HG03342 (cell line): ENCODE results near the gene SH3RF3.

ENCODE experiments used
- ATAC-seq: cut with Tn5 transposase; IDR thresholded peaks from one replicate; pipeline ENCODE4 v1.9.1; 2021; ENCODE audit warnings: mild to moderate bottlenecking, moderate library complexity; ENCODE audit not compliant: unreplicated experiment

The SH3RF3 gene

DNA sequence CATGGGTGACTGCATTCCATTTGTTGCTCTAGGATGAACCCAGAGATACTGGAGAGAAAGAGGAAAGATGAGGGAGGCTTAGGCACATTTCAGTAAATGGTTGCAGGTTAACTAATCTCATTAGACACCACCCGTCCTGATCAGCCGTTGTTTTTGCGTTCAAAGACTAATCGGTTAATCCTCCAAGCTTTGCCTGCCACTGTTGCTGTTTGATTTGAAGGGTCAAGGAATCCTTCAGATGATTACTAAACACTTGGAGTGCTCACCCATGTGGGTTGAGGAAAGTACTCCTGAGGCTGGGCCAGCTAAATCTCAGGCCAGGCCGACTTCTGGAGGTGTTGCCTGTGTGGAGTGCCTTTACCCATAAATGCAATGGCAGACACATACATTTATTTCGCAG is 8.6 kb downstream of the SH3RF3 start:
- no peak for ATAC-seq

- ATAC-seq, result no peak
Measured at GRCh38 chr2:109138449-109138848, 9.4 kb downstream of the SH3RF3 start.

- ATAC-seq, result no peak
Measured at GRCh38 chr2:109139002-109139401, 10.0 kb downstream of the SH3RF3 start.

- no peak for ATAC-seq
Measured at GRCh38 chr2:109139865-109140396, 10.9 kb downstream of the SH3RF3 start.

GRCh38 chr2:109141006-109141600 is 12.1 kb downstream of the SH3RF3 start:
- no peak for ATAC-seq

- no peak for ATAC-seq
Measured at GRCh38 chr2:109141727-109142283, 12.8 kb downstream of the SH3RF3 start.

DNA sequence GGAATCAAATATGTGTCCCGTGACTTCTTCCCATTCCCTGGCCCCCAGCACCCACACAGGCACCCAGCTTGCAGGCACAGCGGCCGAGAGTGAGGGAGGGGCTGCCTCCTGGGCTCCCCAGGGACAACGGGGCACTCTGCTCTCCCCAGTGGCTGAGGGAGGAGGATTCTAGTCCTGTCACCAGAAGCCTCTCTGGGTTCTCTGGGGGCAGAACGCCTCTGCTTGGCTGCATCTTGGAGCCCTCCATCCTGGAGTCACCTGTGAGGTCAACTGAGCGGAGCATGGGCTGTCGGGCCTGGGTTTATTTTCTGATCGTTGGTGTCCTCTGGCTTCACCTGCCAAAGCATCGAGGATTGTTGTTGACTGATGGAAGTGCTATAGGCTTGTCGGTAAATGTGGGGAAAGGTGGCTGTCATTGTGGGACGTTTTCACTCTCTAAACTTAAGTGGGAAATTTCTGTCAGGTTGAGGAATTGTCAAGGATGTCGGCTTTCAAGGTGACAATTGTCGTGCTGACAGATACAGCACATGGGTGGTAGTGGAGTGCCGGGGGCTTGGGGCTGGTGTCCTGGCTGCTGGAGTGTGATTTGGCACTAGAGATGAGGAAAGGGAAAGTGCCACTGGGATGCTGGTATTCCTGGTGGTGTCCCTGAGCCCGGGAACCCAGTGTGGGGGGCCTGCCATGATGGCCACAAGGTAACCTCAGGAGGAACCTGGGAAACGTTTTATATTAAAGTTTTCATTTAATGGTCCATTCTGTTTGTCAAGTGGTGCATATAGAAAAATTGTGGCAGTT is 13.6 kb downstream of the SH3RF3 start:
- no peak for ATAC-seq

DNA sequence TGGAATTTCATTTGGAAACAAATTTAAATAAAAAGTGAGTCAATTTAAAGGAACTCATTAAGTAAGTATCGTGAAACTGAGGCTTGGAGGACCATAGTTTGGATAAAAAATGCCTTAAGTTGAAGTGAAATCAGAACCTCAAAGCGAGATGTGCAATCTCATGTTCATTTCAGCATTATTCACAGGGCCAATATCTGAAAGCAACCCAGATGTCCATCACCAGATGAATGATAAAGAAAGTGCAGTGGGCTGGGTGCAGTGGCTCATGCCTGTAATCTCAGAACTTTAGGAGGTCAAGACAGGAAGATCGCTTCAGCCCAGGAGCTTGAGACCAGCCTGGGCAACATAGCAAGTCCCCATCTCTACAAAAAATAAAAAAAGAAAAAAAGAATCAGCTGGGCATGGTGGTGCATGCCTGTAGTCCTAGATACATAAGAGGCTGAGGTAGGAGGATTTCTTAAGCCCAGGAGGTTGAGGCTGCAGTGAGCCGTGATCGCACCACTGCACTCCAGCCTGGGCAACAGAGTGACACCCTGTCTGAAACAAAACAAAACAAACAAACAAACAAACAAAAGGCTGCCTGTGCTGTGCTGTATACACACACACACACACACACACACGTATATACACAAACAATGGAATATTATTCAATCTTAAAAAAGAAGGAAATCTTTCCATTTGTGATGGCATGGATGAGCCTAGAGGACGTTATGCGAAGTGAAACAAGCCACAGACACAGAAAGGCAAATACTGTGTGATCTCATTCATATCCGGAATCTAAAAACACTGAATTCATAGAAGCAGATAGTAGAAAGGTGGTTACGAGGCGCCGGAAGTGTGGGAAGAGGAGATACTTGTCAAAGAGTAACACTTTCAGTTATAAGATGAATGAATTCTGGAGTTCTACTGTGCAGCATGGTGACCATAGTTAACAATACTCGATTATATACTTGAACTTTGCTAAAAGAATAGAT is 14.5 kb downstream of the SH3RF3 start:
- peak; percentile 84 for ATAC-seq

- ATAC-seq, result peak; percentile 41
Measured at GRCh38 chr2:109144271-109144670, 15.3 kb downstream of the SH3RF3 start.

GRCh38 chr2:109144721-109145120 is 15.7 kb downstream of the SH3RF3 start:
- ATAC-seq, result no peak

DNA sequence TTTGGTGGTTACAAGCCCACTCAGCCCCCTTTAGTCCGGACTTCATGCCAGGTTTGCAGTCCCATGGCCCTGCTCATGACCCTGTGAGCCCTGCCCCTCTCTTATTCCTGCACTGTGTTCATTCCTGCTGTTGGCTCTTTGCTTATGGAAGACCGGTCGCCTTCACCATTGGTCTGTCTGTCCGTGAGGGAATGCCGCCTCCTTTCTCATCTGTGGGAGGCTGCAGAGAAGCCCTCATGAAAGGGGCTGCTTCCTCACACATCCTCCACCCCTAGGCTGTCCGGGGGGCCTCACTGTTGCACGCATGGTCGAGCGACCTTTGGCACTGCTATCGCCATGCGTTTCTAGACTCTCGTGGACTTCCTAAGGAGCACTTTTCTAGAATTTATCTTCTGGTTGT is 16.3 kb downstream of the SH3RF3 start:
- no peak for ATAC-seq

DNA sequence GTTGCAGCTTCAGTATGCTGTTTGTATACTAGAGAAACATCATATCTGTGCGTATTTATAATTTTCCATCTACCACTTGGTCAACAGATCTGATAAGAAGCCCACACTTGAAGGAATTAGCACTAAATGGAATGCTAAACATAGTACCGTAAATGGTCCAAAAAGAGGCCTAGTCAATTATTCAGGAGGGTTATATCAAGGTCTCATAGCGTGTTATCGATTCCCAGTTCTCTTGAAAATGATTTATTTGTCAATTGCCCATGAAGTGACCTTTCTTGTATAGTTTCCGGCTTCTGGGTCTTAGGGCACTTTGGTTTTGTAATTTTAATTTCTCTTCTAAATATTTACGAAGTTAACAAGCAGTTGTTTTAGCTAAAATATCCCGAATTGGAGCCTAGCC is 18.4 kb downstream of the SH3RF3 start:
- ATAC-seq, result no peak

- ATAC-seq, result no peak
Measured at GRCh38 chr2:109148117-109148746, 19.2 kb downstream of the SH3RF3 start.

DNA sequence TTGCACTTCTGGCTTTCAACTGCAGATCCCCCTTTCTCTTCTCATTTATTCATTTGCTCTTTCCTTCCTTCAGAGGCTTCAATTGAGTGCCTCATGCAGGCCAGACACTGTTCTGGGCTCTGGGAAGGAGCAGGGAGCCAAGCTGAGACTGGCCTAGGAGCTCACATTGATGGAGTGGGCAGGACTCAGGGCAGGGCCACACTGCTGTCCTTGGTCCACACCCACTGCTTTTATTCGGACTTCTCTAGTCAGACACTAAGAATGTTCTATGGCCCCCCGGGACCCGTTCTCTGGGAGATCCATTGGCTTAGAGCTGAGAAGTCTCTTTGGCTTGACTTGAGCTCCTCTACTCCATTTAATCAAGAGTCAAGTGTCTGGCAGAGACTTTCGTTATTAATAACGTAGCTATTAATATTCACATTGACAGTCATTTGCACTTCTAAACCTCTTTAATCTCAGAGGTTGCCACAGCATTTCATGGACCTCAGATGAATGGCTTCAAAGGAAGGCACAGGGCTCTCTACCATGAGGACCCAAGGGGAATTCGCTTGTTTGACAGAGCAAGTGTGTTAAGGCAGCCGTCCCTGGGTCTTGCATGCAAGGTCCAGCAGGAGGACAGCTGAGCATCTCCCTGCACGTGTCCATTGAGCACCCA is 20.1 kb downstream of the SH3RF3 start:
- ATAC-seq, result no peak

DNA sequence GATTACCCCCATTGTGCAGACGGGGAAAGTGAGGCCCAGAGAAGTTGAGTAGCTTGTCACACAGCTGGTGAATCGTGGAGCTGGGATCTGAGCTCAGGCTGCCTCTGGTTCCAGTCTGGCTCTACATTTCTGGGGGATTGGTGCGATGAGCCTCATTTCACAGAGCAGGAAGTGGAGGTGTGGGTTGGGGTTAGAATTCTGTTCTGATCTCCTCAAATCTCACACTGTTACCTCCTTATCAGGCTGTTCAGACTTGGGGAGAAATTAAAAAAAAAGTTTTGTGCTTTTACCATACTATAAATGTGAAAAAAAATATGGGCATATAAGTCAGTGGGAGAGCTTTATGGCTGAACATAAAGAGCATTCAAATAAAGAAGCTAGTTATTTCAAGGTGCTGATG is 21.6 kb downstream of the SH3RF3 start:
- ATAC-seq, result no peak

GRCh38 chr2:109151519-109151918 is 22.5 kb downstream of the SH3RF3 start:
- no peak for ATAC-seq

DNA sequence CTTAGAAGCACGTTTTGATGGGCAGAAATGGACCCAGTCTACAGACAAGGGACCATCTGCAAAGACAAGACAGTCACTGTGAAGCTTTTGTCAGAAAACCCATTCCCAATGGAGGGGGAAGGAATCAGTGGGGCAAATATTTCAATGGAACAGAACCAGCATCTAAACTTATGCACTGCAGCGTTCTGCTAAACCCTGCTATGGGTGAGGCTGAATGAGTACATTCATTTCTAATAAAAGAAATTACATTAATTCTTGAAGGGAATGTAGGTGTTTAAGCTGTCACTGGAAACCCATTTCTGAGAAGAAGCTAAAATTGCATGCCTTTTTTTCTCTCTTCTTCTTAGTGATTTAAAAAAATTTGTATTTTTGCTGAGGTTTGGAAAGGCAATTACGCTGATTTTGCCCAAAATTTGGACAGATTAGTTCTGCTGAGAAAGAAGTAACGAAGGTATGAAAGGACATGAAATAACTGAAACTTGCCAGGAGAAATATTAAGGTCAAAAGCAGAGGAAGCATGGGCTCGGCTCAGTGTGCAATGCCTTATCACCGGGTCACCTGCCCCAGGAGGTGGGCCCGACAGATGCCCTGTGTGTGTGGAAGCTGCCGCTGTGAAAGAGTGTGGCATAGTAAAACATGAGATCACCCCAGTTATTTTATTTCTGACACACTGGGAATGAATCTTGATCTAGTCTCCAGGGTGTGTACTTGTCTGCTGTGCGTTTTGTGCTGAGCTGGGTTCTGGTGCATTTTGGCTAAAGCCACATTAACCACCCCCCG is 24.2 kb downstream of the SH3RF3 start:
- ATAC-seq, result no peak

- ATAC-seq, result no peak
Measured at GRCh38 chr2:109153807-109154206, 24.8 kb downstream of the SH3RF3 start.

- no peak for ATAC-seq
Measured at GRCh38 chr2:109154226-109154625, 25.2 kb downstream of the SH3RF3 start.
